ENCODE measurements around the gene PLCD3. TPM values are rescaled to one million over a fixed set of nuclear protein-coding genes. Genes with fewer than 3 reads are reported as not detected.

PLCD3 gene
- total and polyA plus RNA-seq, 2 of the 13 experiments (the other 11 are each of a cell fraction or from before 2014, with no cell fraction given), result 11.3 to 39.1 TPM

GRCh38 chr17:45117334-45117733 is 15.0 kb downstream of the PLCD3 start:
- H3K4me3 ChIP-seq (replicated peaks in 1 of 3; ENCODE audit: insufficient read depth in 1 of 3, low read depth in 2 of 3, low read length in 3 of 3), result no peak overlapping the region
- no peak overlapping the region for H3K9ac ChIP-seq (ENCODE audit: insufficient read depth, low read depth, low read length)
- H3K27ac ChIP-seq (ENCODE audit: extremely low read length, insufficient read depth, low read length), result no peak overlapping the region
- H2AFZ ChIP-seq (ENCODE audit: low read length), result no peak overlapping the region
- H3K4me2 ChIP-seq (ENCODE audit: low read depth, low read length), result no peak overlapping the region
- in situ Hi-C loops (cut with HindIII; ENCODE audit: extremely low pct_ligation_motif_present, low pct_unique_long_range_greater_than_20kb), result no loop called here
- ChIA-PET CTCF (ENCODE audit: low intra/inter-chr PET ratio, low total read pairs) (no interaction called here), POLR2A (interaction anchor here (0.9 to 1.2 kb wide), 3 partner anchors 13 to 18 kb away, joined by 3 read pairs; partner anchors contain the start of gene ACBD4)
- no peaks in the 10 kb centered on the region for H3K27me3 ChIP-seq (ENCODE audit: control insufficient read depth in 1 of 2, insufficient read depth in 2 of 2, low read length in 2 of 2)
- H3K4me1 ChIP-seq (ENCODE audit: insufficient read depth, low read length), result peaks cover 34% of the 10 kb centered on the region
- ATAC-seq (no peak), DNase-seq (ENCODE audit: low spot score) (no peak), FAIRE-seq (no peak)
- no peaks in the 10 kb centered on the region for H4K20me1 ChIP-seq (ENCODE audit: insufficient read depth, low read length)
- WGBS (ENCODE audit: low lambda C conversion rate), result 96% methylated on average over 4 of the region's 4 CpGs
- no peaks in the 10 kb centered on the region for H3K9me3 ChIP-seq (ENCODE audit: low read length)
- peaks cover 0 to 5% of the 10 kb centered on the region in 2 experiments; a peak in 1 of 5 replicates for H3K36me3 ChIP-seq (replicated peaks in 1 of 2; ENCODE audit: control insufficient read depth in 1 of 2, insufficient read depth in 2 of 2, low read length in 2 of 2)
- TF ChIP-seq ZNF460 (CRISPR knock-in tag; IDR thresholded peaks at IDR 0.05; ENCODE audit: borderline replicate concordance) (peak; percentile 60; the same call in 1 of the 2 replicates), ZNF414 (CRISPR knock-in tag; IDR thresholded peaks at IDR 0.05) (no peak), ZNF766 (CRISPR knock-in tag; IDR thresholded peaks at IDR 0.05; ENCODE audit: borderline replicate concordance) (no peak)
- no TSS peak for BruUV-seq (replicated peaks)
- no peaks in the 10 kb centered on the region for H3K79me2 ChIP-seq (ENCODE audit: insufficient read depth, low read length)
- intact Hi-C loops (cut with micrococcal nuclease; ENCODE audit: unreplicated experiment), result no loop called here

GRCh38 chr17:45116434-45117016 is 15.8 kb downstream of the PLCD3 start:
- POLR2A ChIA-PET, result interaction anchor here (1.2 kb wide), 1 partner anchor 19 kb away, joined by 3 read pairs; the partner anchor contains the start of gene ACBD4
- FAIRE-seq, result no peak

More at GRCh38 chr17:45116434-45117016, 15.8 kb downstream of the PLCD3 start:
- TF ChIP-seq AGO1 (IDR thresholded peaks at IDR 0.05; ENCODE audit: low read depth, low read length, poor library complexity, severe bottlenecking) (peak; percentile 42), SOX6 (IDR thresholded peaks at IDR 0.05) (no peak), SOX6 (CRISPR knock-in tag; IDR thresholded peaks at IDR 0.05) (no peak), AGO2 (optimal IDR thresholded peaks at IDR 0.05; ENCODE audit: low read depth, low read length) (peak; percentile 54)
- in situ Hi-C loops (cut with HindIII; ENCODE audit: extremely low pct_ligation_motif_present, low pct_unique_long_range_greater_than_20kb), result no loop called here
- CTCF ChIA-PET (ENCODE audit: low intra/inter-chr PET ratio, low total read pairs), result interaction anchor here (0.9 kb wide), 1 partner anchor 19 kb away, joined by 3 read pairs; the partner anchor contains the start of gene ACBD4
- no peaks in the 10 kb centered on the region for H3K27me3 ChIP-seq (ENCODE audit: control insufficient read depth in 1 of 2, insufficient read depth in 2 of 2, low read length in 2 of 2)
- no peak overlapping the region for H3K27ac ChIP-seq (ENCODE audit: extremely low read length, insufficient read depth, low read length)
- ATAC-seq, result no peak
- H3K9ac ChIP-seq (ENCODE audit: insufficient read depth, low read depth, low read length), result no peak overlapping the region
- peaks cover 33% of the 10 kb centered on the region for H3K4me1 ChIP-seq (ENCODE audit: insufficient read depth, low read length)
- H2AFZ ChIP-seq (ENCODE audit: low read length), result no peak overlapping the region
- no peaks in the 10 kb centered on the region for H3K9me3 ChIP-seq (ENCODE audit: low read length)
- H3K4me3 ChIP-seq (replicated peaks in 1 of 3; ENCODE audit: insufficient read depth in 1 of 3, low read depth in 2 of 3, low read length in 3 of 3), result no peak overlapping the region
- H3K79me2 ChIP-seq (ENCODE audit: insufficient read depth, low read length), result no peaks in the 10 kb centered on the region
- H3K4me2 ChIP-seq (ENCODE audit: low read depth, low read length), result no peak overlapping the region
- 97% methylated on average over 10 of the region's 10 CpGs for WGBS (ENCODE audit: low lambda C conversion rate)
- peaks cover 0 to 5% of the 10 kb centered on the region in 2 experiments; a peak in 1 of 5 replicates for H3K36me3 ChIP-seq (replicated peaks in 1 of 2; ENCODE audit: control insufficient read depth in 1 of 2, insufficient read depth in 2 of 2, low read length in 2 of 2)
- no peaks in the 10 kb centered on the region for H4K20me1 ChIP-seq (ENCODE audit: insufficient read depth, low read length)
- intact Hi-C loops (cut with micrococcal nuclease; ENCODE audit: unreplicated experiment), result no loop called here
- no peak for DNase-seq (ENCODE audit: low spot score)
- no TSS peak for BruUV-seq (replicated peaks)
